Stimulated activated CD8-positive, alpha-beta memory T cell treated with anti-CD3 and anti-CD28 coated beads, Interleukin-4, amount 100 ng/mL, for 1 hour (primary cell): ENCODE results near the gene QTRT2.

ENCODE experiments used
- DNase-seq, 2 donors: peaks; one replicate each; pipeline ENCODE4 v3.0.0-alpha.2; 2020; ENCODE audit warnings: low read depth in 2 of 2, low spot score in 1 of 2

The QTRT2 gene

GRCh38 chr3:114122027-114122709, 65.6 kb downstream of the QTRT2 start:
- no peak for DNase-seq

DNA sequence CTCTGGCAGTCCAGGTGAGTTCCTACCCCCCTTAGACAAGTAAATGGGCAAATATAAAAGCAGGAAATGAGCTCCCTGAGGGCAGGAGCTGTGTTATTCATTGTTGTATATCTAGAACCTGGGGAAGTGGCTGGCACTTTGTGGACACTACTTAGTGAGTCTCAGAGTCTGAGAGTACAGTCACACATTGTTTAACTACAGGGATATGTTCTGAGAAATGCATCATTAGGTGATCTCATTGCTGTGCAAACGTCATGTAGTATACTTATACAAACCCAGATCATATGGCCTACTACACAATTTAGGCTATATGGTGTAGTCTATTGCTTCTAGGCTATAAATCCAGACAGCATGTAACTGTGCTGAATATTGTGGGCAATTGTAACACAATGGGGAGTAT, 69.9 kb downstream of the QTRT2 start:
- no peak for DNase-seq

- DNase-seq: no peak
These were observed 71.0 kb downstream of the QTRT2 start for GRCh38 chr3:114127517-114127916.

DNA sequence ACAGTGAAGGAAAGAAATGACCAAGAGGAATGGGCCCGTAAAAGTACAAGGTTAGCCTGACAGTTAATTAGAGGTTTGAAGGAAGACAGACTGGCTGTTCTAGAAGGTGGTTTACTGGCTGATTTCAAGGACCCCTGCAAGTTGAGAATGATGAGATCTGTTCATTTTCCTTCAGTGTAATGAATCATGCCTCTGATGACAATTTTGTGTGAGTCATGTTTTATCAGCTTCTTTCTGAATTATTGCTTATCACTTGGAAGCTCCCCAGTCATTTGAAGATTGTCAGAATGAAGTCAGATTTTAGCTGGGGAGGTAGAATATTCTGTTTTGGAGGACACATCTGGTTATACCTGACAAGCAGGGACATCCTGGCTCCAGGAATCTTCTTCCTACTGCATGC, 71.7 kb downstream of the QTRT2 start:
- no peak for DNase-seq

GRCh38 chr3:114128826-114129225, 72.3 kb downstream of the QTRT2 start:
- DNase-seq: no peak

GRCh38 chr3:114132500-114132899, 76.0 kb downstream of the QTRT2 start:
- DNase-seq: no peak

- DNase-seq: no peak
These were observed 77.4 kb downstream of the QTRT2 start for GRCh38 chr3:114133947-114134346.
